DMS153 (cell line): Measurements from ENCODE around the gene ZBTB20.

Source experiments
- DNase-seq: peaks from one replicate; lab custom pipeline; 2025; lab: John Stamatoyannopoulos, UW

The ZBTB20 gene

DNA sequence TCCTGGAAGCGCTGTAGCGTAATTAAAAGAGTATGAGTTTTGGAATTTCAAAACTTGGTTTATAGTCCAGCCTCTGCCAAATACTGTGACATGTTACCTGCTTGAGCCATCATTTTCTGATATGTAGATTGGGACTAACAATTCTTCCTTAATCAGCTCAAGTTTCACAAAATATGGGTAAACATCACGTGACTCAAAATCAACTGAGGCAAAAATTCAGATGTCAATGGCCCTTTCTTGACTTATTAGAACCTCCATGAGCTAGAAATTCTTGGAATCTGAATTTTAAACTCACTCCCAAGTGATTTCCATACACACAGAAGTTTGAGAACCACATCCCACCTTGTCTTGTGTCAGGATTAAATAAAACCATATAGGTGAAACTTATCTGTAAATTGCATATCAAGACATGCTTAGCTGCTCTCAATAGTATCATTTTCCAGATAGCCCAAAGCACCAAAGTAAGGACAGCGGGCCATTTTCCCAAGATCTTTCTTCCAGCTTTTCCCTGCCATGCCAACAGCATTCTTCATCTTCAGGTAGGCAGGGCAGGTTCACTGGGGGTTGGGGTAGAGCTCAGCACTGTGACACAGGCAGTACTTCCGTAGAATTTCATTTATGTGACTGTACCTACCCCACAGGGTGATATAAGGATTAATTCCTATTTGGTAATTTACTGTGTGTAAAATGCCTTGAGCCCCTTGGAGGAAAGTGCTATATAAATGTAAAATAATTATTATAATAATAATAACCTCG lies 474.2 kb downstream of the ZBTB20 start:
- no peak for DNase-seq

DNA sequence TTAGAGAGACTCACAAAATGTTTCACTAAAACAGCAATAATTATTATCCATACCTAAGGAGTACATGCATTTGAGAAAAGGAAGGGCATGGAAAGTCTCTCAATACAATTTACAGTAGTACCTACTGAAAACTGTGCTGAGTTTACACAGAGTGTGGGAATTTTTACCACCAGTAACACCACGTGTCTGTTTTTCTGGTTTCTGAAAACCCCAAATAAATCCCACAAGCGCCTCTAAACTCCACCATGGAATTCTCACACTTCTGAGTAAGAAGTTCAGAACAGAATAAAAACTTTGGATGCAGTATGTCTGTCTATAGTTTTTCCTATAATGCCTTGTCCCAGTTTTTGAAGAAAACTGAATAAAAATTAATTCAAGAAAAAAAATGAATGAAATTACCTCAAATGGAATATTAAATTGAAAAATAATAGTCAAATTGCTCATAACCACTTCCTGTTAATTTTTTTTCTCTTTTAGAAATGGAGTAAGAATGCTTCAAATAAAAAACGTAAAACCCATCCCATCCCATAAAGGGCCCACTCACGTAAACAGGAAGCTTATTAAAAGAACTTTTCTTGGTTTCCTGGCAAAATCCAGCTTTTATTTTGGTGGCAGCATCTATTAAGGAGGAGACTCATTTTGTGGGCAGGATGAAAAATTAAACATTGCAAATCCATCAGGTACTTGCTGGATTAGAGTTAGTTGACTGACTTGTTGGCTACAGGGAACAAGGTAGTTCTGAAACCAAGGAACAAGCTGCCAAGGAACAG lies 475.2 kb downstream of the ZBTB20 start:
- no peak for DNase-seq

DNA sequence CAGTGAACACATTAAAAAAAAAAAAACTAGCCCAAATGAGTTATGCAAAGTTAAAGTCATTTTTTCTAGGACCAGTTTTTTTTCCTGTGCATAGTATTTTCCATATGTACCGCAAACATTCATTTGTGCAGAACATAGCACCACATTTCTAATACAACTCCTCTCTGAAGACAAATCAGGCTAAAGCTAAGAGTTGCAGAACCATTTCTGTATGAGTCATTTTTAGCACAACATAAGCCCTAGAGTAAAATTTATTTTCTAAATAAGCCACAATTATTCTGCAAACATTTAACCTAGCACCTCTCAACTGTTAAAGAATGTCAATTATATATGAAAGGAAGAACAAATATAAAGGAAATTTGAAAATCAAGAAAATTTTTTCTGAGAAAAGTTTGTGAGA lies 477.5 kb downstream of the ZBTB20 start:
- no peak for DNase-seq

- peak; percentile 9 for DNase-seq
These were observed 479.0 kb downstream of the ZBTB20 start for GRCh38 chr3:114668099-114668498.

- no peak for DNase-seq
These were observed 480.5 kb downstream of the ZBTB20 start for GRCh38 chr3:114666623-114667022.

DNA sequence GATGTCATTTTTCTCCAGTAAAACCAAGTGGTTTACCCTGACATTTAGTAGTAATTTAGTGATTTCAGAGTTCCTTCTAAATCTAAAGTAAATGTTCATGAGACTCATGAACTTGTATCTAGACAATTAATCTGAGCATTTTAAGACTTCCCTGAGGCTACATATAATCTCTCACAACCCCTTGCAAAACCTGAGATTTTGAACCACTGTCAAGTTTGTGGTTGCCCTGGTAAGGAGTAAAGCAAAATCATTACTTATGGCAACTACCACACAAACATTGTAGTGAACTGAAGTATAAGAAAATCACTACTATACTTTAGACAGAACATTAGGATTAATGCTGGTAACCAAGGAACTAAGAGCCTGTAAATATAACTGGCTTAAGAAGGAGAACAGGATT lies 483.1 kb downstream of the ZBTB20 start:
- no peak for DNase-seq

GRCh38 chr3:114660808-114661207 lies 486.3 kb downstream of the ZBTB20 start:
- no peak for DNase-seq

GRCh38 chr3:114660124-114660523 lies 487.0 kb downstream of the ZBTB20 start:
- DNase-seq = no peak

GRCh38 chr3:114659109-114660061 lies 487.7 kb downstream of the ZBTB20 start:
- no peak for DNase-seq

DNA sequence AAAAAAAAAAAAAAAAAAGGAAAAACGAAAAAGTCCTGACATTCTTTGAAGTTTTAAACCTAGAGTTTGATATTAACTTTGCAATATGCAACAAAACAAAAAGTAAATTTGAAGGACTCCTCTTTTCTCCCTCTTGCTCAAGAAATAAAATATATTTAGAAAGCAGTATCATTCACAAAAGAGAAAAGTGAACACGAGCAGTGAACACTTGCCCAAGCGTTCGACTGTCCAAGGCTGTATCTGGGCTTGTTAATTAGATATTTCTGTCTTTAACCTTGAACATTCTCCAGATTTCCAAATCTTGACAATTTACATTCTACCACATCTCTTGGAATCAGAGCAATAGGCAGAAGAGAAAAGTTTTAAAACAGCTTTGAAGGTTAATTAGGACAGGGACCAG lies 495.5 kb downstream of the ZBTB20 start:
- no peak for DNase-seq

DNA sequence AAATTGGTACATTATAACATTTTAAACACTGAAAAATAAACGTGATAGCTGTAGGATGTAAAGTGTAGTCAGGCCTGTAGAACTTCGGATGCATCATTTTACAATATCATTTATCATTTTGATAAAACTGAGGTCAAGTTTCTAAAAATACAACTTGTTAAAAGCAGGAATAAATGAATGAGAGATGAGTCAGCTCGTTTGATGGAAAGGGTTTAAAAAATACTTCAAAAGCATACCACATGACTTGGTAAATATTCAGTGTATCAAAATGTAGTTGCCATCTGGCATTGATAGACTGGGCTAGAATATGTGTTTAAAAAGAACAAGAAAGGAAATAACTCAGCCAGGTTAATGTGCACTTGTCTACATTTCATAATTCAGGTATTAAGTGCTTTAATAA lies 496.3 kb downstream of the ZBTB20 start:
- no peak for DNase-seq

DNA sequence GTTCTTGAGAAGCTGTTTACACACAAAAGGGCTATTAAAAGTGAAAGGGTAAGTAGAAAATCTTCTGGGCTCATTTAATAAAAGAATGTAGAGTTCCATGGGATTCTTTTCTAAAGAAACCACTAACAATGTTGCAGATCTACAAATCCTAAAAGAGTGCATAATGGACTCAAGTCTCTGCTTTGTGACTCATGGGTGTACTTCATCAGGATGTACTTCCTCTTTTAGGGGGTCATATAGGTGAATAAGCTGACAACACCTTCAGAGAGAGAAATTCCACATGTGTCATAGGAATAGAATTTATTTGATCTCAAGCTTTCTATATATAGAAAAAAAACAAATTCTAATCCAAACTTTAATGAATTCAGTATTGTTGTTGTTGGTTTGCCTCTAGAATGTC lies 497.8 kb downstream of the ZBTB20 start:
- no peak for DNase-seq

DNA sequence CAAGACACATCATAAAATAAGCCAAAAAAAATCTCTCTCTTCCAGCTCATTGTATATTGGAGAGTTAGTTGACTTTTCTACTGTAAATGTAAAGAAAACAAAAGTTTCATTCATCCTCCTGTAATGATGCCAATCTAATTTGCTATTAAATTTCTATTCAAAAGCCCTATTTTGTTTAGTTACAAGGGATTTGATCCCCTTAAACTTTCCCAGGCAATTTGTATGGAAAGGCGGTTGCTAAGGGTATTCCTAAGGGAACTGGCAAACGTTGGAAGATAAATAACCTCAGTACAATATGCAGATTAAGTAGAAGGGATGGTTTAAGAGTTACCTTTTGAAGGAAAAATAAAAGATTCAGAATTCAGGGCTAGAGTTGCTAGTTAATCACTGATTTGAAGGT lies 500.6 kb downstream of the ZBTB20 start:
- DNase-seq = no peak

DNA sequence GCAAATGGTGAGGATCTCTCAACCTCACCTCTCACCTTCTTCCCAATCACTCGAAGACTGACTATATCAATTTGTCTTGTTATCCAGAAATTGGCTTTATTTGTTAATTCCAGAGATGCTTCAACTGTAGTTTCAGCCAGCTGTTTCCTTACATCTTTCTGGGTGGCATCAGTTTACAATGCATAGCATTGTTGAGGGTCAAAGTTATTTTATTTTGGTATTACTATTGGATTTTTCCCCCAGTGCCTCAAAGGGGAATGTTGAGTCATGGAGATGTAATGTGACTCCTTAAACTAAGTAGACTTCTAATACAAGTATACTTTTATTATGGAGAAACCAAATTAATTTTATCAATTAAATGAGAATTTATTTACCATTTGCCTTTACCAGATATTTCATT lies 501.7 kb downstream of the ZBTB20 start:
- DNase-seq = no peak

DNA sequence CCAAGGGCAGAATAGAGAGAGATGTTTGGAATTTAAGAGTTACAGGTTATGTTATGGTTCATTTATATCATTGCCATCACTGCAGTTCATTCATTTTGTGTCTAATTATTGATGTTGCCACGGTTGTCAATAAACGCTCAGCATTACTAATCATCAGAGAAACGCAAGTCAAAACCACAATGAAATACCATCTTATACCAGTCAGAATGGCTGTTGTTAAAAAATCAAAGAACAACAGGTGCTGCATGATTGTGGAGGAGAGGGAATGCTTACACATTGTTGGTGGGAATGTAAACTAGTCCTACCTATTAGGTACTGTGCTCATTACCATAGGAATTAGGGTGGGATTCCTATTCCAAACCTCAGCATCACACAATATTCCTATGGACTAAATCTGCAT lies 502.7 kb downstream of the ZBTB20 start:
- no peak for DNase-seq

DNA sequence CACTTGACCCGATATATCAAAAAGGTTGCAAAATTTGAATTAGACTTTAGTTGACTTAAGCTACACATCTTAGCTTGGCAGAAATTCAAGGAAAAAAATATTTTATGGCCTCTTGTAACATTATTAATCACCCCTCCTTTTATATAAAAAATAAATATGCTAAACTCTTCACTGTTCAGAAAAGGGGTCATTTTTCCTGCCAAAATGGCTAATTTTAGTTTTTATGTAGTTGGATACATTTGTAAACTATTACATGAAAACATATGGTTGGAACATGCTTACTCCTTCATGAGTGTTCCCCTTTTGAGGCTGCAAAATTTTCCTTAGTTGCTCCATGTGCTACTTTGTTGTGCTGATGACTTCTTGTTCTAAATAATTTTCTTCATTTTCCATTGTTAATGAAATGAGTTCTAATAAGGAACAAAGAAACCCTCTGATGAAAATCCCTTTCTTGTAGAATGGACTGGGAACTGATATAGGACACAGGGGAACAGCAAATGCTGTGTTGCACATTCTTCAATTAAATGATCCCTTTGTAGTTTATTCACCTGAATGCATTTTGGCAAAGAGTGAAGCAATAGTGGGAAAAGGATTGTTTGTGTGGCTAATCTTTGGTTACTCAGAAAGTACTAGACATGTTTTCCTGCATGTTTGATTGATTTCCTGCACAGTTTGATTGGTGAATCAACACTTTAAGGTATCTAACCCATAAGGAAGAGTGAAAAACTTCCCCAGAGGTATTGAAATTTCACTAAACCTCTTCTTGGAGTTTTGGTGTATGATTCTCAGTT lies 503.9 kb downstream of the ZBTB20 start:
- no peak for DNase-seq

- DNase-seq = no peak
These were observed 507.0 kb downstream of the ZBTB20 start for GRCh38 chr3:114640126-114640525.

DNA sequence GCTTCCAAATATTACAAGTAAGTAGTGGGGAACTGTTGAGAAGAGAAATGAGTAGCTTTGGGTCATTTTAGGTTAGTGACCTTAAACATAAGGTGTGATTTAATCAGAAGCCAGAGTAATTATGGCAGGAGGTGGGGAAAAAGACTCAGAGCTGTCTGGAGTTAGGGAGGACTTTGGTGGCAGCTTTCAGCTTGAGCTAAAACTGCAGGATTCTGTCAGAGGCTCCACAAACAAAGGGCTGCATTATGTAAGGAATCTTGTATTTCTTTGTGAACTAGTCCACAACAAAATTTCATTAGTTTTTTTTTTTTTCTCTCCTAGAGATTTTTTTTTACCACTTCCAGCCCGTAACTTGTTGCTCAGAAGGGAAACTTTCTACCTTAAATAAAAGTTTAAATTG lies 507.9 kb downstream of the ZBTB20 start:
- no peak for DNase-seq

GRCh38 chr3:114635878-114636277 lies 511.2 kb downstream of the ZBTB20 start:
- no peak for DNase-seq

DNA sequence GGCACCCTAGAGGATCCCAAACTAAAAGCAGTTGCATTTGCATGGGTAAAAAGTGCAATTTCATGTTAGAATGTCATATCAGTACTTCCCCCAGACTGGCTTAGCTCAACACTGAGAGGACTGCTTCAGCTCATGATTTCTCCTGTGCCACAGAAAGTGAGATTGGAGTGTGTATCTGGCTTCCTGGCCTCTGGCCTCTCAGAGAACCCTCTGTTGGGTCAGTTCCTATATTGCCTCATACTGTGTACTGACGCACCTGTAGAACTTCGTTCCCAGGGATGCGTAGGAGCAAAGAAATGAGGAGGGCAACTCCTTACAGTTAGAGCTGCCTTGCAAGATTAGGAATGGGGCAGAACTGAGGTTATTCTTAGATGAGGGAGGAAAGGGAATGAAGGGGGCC lies 512.5 kb downstream of the ZBTB20 start:
- no peak for DNase-seq

DNA sequence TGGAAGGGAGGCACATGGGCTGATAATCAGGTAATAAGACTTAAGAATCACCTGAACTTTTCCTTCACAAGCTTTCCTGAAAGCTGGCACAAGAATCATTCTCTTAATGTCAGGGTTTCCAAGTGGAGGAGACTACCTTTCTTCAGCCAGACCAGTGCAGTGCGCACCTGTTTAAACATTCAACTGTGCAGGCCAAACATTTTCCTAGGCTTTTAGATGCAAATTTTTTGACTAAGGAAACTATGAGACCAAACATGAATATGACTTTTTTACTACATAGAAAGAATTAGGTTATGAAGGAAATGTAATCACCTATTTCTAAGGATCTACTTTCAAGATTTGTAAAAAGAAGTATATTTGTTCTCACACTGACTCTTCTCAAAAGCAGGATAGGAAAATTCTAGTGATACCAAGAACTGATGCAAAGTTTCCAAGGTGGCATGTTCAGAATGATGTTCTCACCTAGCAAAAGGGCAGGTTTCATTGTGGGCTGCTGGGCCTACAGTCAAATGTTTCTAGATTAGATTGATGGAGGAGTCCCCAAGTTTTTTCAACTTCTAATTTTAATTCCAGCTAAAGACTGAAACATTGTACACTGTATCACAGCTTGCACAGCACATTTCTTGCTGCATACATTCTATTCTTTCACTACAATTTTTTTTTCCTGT lies 514.2 kb downstream of the ZBTB20 start:
- no peak for DNase-seq
